GM19239 (cell line): Measurements from ENCODE around the gene DCTN2.
"Not testable (repeated sequence)": the region's sequence is repeated elsewhere in the genome, so short reads cannot be mapped to it uniquely, and the experiment has no call there.

ENCODE experiments used
- DNase-seq: peaks from one replicate; pipeline ENCODE4 v3.0.0; 2011; ENCODE audit warnings: low spot score; ENCODE audit not compliant: insufficient read length
- FAIRE-seq: peaks from 2 replicates; lab custom pipeline; 2011; peaks lifted over from hg19 to GRCh38; lab: Jason Lieb, UNC

Gene DCTN2

GRCh38 chr12:57577981-57578758, 31.2 kb upstream of the DCTN2 start:
- FAIRE-seq: no peak
- no peak for DNase-seq

GRCh38 chr12:57576613-57577160, 29.7 kb upstream of the DCTN2 start:
- FAIRE-seq: no peak
- DNase-seq: no peak

GRCh38 chr12:57575771-57576612, 29.0 kb upstream of the DCTN2 start:
- DNase-seq (no peak), FAIRE-seq (no peak)

DNA sequence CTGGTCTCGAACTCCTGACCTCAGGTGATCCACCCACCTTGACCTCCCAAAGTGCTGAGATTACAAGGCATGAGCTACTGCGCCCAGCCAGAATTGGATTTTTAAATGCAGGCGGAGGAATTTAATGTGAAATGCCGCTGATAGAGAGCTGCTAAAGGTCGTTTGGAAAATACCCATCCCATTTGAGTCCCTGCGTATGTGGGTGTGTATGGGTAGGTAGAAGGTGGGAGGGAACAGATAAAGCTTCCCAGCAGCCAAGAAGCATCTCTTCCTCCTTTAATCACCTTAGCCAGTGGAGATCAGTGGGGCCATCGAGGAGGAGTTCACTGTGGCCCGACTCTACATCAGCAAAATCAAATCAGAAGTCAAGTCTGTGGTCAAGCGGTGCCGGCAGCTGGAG, 27.8 kb upstream of the DCTN2 start:
- no peak for FAIRE-seq
- no peak for DNase-seq

DNA sequence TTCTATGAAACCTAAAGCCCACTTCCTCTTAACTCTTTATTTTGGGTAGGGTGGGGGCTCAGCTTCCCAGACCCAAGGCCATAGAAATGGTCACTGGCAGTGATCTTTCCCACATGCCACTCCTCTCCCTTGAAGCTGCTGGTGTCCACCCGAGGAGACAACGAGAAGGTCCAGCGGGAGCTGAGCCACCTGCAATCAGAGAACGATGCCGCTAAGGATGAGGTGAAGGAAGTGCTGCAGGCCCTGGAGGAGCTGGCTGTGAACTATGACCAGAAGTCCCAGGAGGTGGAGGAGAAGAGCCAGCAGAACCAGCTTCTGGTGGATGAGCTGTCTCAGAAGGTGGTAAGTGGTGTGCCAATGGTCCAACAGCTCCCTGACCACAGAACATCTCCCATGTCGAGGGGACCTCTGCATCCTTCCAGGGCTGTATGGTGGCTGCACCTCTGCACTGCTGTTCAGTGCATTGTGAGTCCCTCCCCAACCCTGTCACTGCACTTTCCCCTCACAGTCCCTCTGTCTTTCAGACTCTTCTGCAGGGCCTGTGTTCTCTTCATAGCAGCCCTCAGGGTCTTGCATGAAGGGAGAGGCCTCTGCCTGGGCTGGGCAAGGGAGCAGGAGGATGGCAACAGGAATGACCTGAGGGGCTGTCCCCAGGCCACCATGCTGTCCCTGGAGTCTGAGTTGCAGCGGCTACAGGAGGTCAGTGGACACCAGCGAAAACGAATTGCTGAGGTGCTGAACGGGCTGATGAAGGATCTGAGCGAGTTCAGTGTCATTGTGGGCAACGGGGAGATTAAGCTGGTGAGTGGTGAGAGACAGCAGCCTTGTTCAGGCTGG, 25.2 kb upstream of the DCTN2 start:
- no peak for FAIRE-seq

DNA sequence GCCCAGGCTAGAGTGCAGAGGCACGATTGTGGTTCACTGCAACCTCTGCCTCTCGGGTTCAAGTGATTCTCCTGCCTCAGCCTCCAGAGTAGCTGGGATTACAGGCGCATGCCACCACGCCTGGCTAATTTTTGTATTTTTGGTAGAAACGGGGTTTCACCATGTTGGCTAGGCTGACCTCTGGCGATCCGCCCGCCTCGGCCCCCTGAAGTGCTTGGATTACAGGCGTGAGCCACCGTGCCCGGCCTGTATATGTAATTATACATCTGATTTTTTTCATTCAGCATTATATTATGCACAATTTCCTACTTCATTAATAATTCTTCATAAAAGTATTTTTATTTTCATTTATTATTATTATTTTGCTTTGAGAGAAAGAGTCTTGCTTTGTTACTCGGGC, 23.4 kb upstream of the DCTN2 start:
- FAIRE-seq, DNase-seq: not testable (repeated sequence)

More for the DNA sequence above, 25.2 kb upstream of the DCTN2 start:
- no peak for DNase-seq

DNA sequence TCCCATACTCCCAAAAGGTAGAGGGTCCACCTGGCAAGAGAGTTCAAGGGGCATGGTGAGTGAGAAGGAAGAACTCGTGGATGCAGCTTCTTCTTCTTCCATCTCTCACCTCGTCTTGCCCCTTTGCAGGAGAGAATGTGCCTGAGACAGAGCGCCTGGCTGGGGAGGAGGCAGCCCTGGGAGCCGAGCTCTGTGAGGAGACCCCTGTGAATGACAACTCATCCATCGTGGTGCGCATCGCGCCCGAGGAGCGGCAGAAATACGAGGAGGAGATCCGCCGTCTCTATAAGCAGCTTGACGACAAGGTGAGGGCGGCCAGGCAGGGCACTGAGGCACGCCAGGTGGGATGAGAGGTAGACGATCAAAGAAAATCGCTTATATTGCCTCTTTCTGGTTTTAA, 22.9 kb upstream of the DCTN2 start:
- no peak for FAIRE-seq
- DNase-seq: no peak

- DNase-seq (no peak), FAIRE-seq (no peak)
Observed at GRCh38 chr12:57568838-57569237, 21.8 kb upstream of the DCTN2 start.

DNA sequence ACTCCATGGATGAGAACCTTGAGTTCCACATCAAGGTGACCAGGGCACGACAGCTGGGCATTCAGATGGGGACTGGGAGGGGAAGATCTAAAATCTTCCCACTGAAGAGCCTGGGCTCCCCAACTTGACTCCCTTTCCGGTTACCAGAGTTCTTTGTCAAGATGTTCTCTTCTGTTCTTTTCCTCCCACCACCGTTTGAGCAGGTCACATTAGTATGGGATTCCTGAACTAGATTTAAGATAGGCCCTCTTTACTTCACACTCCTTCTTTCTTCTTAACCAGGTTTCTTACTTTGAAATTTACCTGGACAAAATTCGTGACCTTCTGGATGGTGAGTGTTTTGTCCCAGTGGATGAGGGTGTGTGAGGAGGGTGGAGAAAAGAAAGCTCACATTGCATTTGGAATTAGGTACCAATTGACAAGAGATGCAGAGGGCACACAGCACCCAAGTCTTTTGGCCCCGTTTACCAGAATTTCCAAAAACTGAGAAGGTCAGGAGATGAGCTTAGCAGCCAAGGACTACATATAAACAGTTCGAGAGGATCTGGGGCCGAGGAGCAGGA, 17.3 kb upstream of the DCTN2 start:
- no peak for DNase-seq
- FAIRE-seq: no peak

DNA sequence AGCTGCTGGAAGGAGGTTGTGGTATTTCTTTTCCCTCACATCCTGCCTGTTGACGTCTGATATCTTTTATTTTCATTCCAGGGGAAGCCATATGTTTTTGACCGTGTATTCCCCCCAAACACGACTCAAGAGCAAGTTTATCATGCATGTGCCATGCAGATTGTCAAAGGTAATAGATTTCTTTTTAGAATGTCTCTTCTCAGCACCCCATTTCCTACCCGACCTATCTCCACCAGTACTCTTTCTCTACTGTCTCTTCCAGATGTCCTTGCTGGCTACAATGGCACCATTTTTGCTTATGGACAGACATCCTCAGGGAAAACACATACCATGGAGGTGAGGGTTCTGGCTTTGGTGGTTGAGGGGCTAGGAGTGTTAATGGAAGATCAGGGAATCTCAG, 16.4 kb upstream of the DCTN2 start:
- no peak for DNase-seq
- FAIRE-seq: no peak

- not testable (repeated sequence) for DNase-seq, FAIRE-seq
Observed at GRCh38 chr12:57561117-57561516, 14.1 kb upstream of the DCTN2 start.

DNA sequence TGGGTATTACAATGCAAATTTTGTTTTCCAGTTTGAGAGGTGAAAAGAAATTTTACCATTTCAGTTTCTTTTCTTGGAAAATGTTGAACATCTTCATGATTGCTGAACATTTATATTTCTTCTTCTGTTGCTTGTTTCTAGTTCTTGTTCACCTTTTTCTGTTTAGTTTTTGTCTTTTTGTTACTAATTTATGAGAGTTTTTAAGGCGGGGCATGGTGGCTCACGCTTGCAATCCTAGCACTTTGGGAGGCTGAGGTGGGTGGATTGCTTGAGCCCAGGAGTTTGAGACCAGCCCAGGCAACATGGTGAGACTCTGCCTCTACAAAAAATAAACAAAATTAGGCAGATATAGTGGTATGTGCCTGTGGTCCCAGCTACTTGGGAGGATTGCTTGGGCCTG, 13.5 kb upstream of the DCTN2 start:
- FAIRE-seq (no peak), DNase-seq (no peak)

DNA sequence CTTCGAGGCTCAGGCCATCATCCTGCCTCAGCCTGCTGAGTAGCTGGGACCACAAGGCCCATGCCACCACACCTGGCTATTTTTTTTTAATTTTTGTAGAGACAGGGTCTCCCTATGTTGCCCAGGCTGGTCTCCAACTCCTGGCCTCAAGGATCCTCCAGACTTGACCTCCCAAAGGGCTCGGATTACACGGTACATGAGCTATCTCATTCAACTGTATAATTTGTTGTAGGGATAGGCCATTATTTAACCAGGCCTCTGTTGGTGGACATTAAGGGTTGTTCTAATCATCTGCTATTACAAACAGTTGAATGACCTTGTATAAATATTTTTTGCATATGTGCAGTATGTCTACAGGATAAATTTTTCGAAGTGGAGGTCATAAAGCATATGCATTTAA, 11.9 kb upstream of the DCTN2 start:
- FAIRE-seq: no peak

DNA sequence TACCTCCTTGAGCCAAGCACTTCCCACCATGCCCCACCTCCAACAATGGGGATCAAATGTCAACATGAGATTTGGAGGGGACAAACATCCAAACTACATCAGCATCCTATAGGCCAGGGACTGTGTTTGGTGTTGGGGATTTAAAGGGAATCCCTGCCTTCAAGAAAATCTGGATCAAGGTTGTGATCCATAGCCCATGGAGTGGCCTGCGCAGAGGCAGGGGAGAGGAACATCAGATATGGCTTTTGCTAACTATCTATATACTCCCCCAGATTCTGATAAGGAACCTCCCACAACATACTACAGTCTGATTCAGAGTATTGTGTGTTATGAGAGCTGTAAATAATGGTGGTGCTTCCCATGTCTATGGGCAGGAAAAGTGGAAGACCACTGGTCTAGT, 7.9 kb upstream of the DCTN2 start:
- DNase-seq (no peak), FAIRE-seq (no peak)

More for the DNA sequence above, 11.9 kb upstream of the DCTN2 start:
- no peak for DNase-seq

- DNase-seq (no peak), FAIRE-seq (no peak)
Observed at GRCh38 chr12:57554453-57554852, 7.5 kb upstream of the DCTN2 start.

GRCh38 chr12:57553343-57554202, 6.6 kb upstream of the DCTN2 start:
- DNase-seq (no peak), FAIRE-seq (no peak)

DNA sequence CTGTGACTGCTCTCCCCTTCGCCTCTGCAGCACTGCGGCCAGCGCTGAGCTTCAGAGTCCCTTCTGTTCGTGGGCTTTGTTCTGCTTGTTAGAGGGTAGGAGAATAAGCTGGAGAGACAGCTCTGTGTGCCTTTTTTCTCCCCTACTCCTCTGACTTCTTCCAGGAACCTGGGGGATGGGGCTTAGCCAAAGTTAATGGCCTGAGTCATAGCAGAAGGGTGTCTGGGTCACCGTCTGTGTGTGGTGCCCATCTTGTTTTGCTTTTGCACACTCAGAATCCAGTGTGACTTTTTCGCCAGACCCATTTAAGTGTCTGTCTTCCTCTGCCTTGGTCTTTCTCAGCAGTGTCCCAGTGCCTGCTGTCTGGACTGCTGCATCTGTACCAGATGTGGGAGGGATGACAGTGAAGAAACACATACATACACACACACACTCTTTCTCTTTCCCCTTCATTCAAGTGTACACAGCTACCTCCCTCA, 5.9 kb upstream of the DCTN2 start:
- DNase-seq (no peak), FAIRE-seq (no peak)

GRCh38 chr12:57552306-57552651, 5.3 kb upstream of the DCTN2 start:
- FAIRE-seq: no peak
- DNase-seq: no peak
